Aorta (tissue), 5 donors: ENCODE data around the gene ALAS1. TPM values are rescaled to one million over a fixed set of nuclear protein-coding genes. Genes with fewer than 3 reads are reported as not detected.

Source experiments
- ATAC-seq: fragments of 200-7000 bp; cut with Tn5 transposase; one replicate; pipeline ENCODE4 v1.9.1; 2022; ENCODE audit warnings: moderate library complexity; ENCODE audit not compliant: low FRiP score
- DNase-seq, 2 donors: peaks; one replicate each; pipeline ENCODE4 v3.0.0-alpha.2; 2020
- H3K27ac ChIP-seq, 2 donors: one replicate each; pipeline ENCODE4 v1.5.1; 2013; ENCODE audit warnings: low read length in 2 of 2, mild to moderate bottlenecking in 2 of 2, moderate library complexity in 2 of 2, control low read depth in 1 of 2, inconsistent platforms in 1 of 2, low read depth in 1 of 2
- H3K27me3 ChIP-seq, 2 donors: one replicate each; pipeline ENCODE4 v1.6.1; 2013; ENCODE audit warnings: control low read depth in 1 of 2, low read length in 1 of 2, mild to moderate bottlenecking in 1 of 2, moderate library complexity in 1 of 2; ENCODE audit not compliant: insufficient read depth in 2 of 2, control insufficient read depth in 1 of 2
- H3K36me3 ChIP-seq, 2 donors: one replicate each; pipeline ENCODE4 v1.6.1; 2013; ENCODE audit warnings: control low read depth in 1 of 2, low read length in 1 of 2, mild to moderate bottlenecking in 1 of 2; ENCODE audit not compliant: insufficient read depth in 2 of 2, control insufficient read depth in 1 of 2
- H3K4me1 ChIP-seq, 2 donors: one replicate each; pipeline ENCODE4 v1.6.1; 2013; ENCODE audit warnings: low read length in 2 of 2, control low read depth in 1 of 2, mild to moderate bottlenecking in 1 of 2, moderate library complexity in 1 of 2; ENCODE audit not compliant: insufficient read depth in 2 of 2, control insufficient read depth in 1 of 2
- H3K4me3 ChIP-seq, 2 donors: one replicate each; pipeline ENCODE4 v1.5.1; 2013; ENCODE audit warnings: low read length in 2 of 2, control low read depth in 1 of 2, mild to moderate bottlenecking in 1 of 2
- H3K9me3 ChIP-seq: one replicate; pipeline ENCODE4 v1.6.1; 2013; ENCODE audit warnings: mild to moderate bottlenecking, low read length; ENCODE audit not compliant: control insufficient read depth
- WGBS, 2 donors: extraction: QIAGEN DNeasy Blood & Tissue Kit; methylation state at CpG; one replicate each; pipeline ENCODE4 v1.1.7; 2013; 5-methylcytosine and 5-hydroxymethylcytosine counted together
- intact Hi-C, 2 donors: fragments of 100-400 bp; cut with DNase I; formaldehyde crosslinking; loops; one replicate each; pipeline versions ENCODE4 v1.14.2 to v1.15.0; 2022
- polyA plus RNA-seq, 2 donors: library from polyadenylated mRNA; stranded (reverse); fragments of 200-250 nt; gene quantifications; one replicate each; pipeline ENCODE4 v1.2.3, GENCODE V29; 2013
- total RNA-seq, 2 donors: library from RNA; stranded (reverse); fragmentation: NEBNext Ultra II Directional; extraction: Animal tissue kit (Norgen Biotek cat#: 25700); gene quantifications; one replicate each; pipeline ENCODE4 v1.2.1, GENCODE V29; 2021
- donor health status: healthy with polysubstance abuse.
- donor health status: Bipolar disorder and iron deficiency.
- donor health status: DM: no; HTN: no; CAD: no.
- donor health status: DM: no; HTN: no; CAD: no.
- donor health status: DM: yes; HTN: yes; CAD: no.

ALAS1 gene
- total and polyA plus RNA-seq, 4 donors = 14.4 to 34.5 (median 23.4) TPM

GRCh38 chr3:52202384-52203077 is 4.6 kb downstream of the ALAS1 start:
- intact Hi-C loops = no loop called here
- ATAC-seq (no peak), DNase-seq (no peak)
- H3K27me3 ChIP-seq = no peaks in the 10 kb centered on the region
- H3K9me3 ChIP-seq = no peaks in the 10 kb centered on the region
- peaks cover 0 to 22% of the 10 kb centered on the region in 2 donors for H3K36me3 ChIP-seq
- WGBS, 2 donors = 91 to 92% methylated on average over 4 of the region's 4 CpGs
- no peak overlapping the region for H3K4me3 ChIP-seq
- H3K4me1 ChIP-seq = no peaks in the 10 kb centered on the region
- H3K27ac ChIP-seq = no peak overlapping the region

- no peak overlapping the region for H3K27ac ChIP-seq
- 82 to 88% methylated on average over 1 of the region's 1 CpG for WGBS, 2 donors
- no peaks in the 10 kb centered on the region for H3K9me3 ChIP-seq
- H3K4me3 ChIP-seq = no peak overlapping the region
- H3K27me3 ChIP-seq = no peaks in the 10 kb centered on the region
- DNase-seq (no peak), ATAC-seq (no peak)
- intact Hi-C loops = no loop called here
- H3K4me1 ChIP-seq = no peaks in the 10 kb centered on the region
- peaks cover 0 to 26% of the 10 kb centered on the region in 2 donors for H3K36me3 ChIP-seq
These were observed 5.7 kb downstream of the ALAS1 start for GRCh38 chr3:52203701-52204100.

GRCh38 chr3:52204337-52205073 is 6.5 kb downstream of the ALAS1 start:
- no peak for ATAC-seq
- WGBS, 2 donors = 77 to 78% methylated on average over 10 of the region's 10 CpGs
- H3K4me3 ChIP-seq = no peak overlapping the region

GRCh38 chr3:52205727-52206372 is 7.9 kb downstream of the ALAS1 start:
- intact Hi-C loops = no loop called here
- H3K9me3 ChIP-seq = no peaks in the 10 kb centered on the region
- no peak overlapping the region for H3K4me3 ChIP-seq
- no peak overlapping the region for H3K27ac ChIP-seq
- no peaks in the 10 kb centered on the region for H3K27me3 ChIP-seq
- 80 to 83% methylated on average over 6 of the region's 6 CpGs for WGBS, 2 donors
- H3K36me3 ChIP-seq = peaks cover 0 to 28% of the 10 kb centered on the region in 2 donors
- no peaks in the 10 kb centered on the region for H3K4me1 ChIP-seq
- DNase-seq (peak in 1 of 2 donors; percentile 40), ATAC-seq (no peak)

More at GRCh38 chr3:52204337-52205073, 6.5 kb downstream of the ALAS1 start:
- intact Hi-C loops = no loop called here
- H3K27me3 ChIP-seq = no peaks in the 10 kb centered on the region
- H3K36me3 ChIP-seq = peaks cover 0 to 26% of the 10 kb centered on the region in 2 donors
- no peaks in the 10 kb centered on the region for H3K4me1 ChIP-seq
- H3K27ac ChIP-seq = no peak overlapping the region
- DNase-seq = no peak
- H3K9me3 ChIP-seq = no peaks in the 10 kb centered on the region

GRCh38 chr3:52208556-52208955 is 10.6 kb downstream of the ALAS1 start:
- peaks cover 0 to 31% of the 10 kb centered on the region in 2 donors for H3K36me3 ChIP-seq

GRCh38 chr3:52210037-52210436 is 12.1 kb downstream of the ALAS1 start:
- Histone ChIP-seq H3K4me3 (no peak overlapping the region), H3K36me3 (peaks cover 0 to 30% of the 10 kb centered on the region in 2 donors), H3K27ac (no peak overlapping the region), H3K4me1 (no peaks in the 10 kb centered on the region), H3K27me3 (no peaks in the 10 kb centered on the region), H3K9me3 (no peaks in the 10 kb centered on the region)
- DNase-seq (peak in 1 of 2 donors; percentile 12), ATAC-seq (no peak)
- intact Hi-C loops = no loop called here

More at GRCh38 chr3:52208556-52208955, 10.6 kb downstream of the ALAS1 start:
- Histone ChIP-seq H3K27ac (no peak overlapping the region), H3K4me1 (no peaks in the 10 kb centered on the region), H3K27me3 (no peaks in the 10 kb centered on the region), H3K4me3 (no peak overlapping the region), H3K9me3 (no peaks in the 10 kb centered on the region)
- DNase-seq (no peak), ATAC-seq (no peak)
- intact Hi-C loops = no loop called here
- 91 to 94% methylated on average over 4 of the region's 4 CpGs for WGBS, 2 donors

- Histone ChIP-seq H3K27me3 (no peaks in the 10 kb centered on the region), H3K36me3 (peaks cover 0 to 30% of the 10 kb centered on the region in 2 donors), H3K4me3 (no peak overlapping the region), H3K9me3 (no peaks in the 10 kb centered on the region), H3K4me1 (no peaks in the 10 kb centered on the region), H3K27ac (no peak overlapping the region)
- 88 to 92% methylated on average over 6 of the region's 6 CpGs for WGBS, 2 donors
- DNase-seq (no peak), ATAC-seq (peak; percentile 44)
- intact Hi-C loops = no loop called here
These were observed 12.6 kb downstream of the ALAS1 start for GRCh38 chr3:52210550-52211046.

- intact Hi-C loops = no loop called here
- Histone ChIP-seq H3K27ac (no peak overlapping the region), H3K4me3 (no peak overlapping the region), H3K4me1 (no peaks in the 10 kb centered on the region), H3K27me3 (no peaks in the 10 kb centered on the region), H3K36me3 (peaks cover 0 to 25% of the 10 kb centered on the region in 2 donors), H3K9me3 (no peaks in the 10 kb centered on the region)
- ATAC-seq (no peak), DNase-seq (no peak)
- 95 to 96% methylated on average over 18 of the region's 18 CpGs for WGBS, 2 donors
These were observed 13.4 kb downstream of the ALAS1 start for GRCh38 chr3:52211268-52211891.
